Measurements from ENCODE around the gene NAT16. TPM values are rescaled to one million over a fixed set of nuclear protein-coding genes. Genes with fewer than 3 reads are reported as not detected.

NAT16 gene
- total and polyA plus RNA-seq, 2 of the 13 experiments (the other 11 are each of a cell fraction or from before 2014, with no cell fraction given) = 0.04 TPM; not detected in 1

DNA sequence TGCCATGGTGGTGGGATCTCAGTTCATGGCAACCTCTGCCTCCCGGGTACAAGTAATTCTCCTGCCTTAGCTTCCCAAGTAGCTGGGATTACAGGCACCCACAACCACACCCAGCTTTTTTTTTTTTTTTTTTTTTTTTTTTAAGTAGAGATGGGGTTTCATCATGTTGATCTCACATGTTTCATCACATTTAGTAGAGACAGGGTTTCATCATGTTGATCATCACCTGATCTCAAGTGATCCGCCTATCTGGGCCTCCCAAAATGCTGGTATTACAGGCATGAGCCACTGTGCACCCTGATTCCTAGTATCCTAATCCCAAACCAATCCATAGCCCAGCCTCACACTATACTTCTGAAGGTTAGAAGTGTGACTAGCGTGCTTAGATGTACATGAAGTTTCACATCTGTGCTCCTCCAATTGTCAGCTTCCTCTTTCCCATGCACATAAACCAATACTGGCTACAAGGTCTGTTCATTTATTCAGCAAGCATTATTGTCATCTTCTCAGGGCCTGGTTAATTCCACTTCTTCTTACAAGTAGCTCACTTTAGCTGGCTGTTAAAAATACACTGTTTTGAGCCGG lies 6.8 kb upstream of the NAT16 start:
- Histone ChIP-seq H3K9ac (ENCODE audit: insufficient read depth, low read depth, low read length) (no peak overlapping the region), H3K4me2 (ENCODE audit: low read depth, low read length) (no peak overlapping the region), H3K79me2 (ENCODE audit: insufficient read depth, low read length) (no peaks in the 10 kb centered on the region), H3K27ac (ENCODE audit: extremely low read length, insufficient read depth, low read length) (no peak overlapping the region), H3K27me3 (ENCODE audit: control insufficient read depth in 1 of 2, insufficient read depth in 2 of 2, low read length in 2 of 2) (no peaks in the 10 kb centered on the region), H4K20me1 (ENCODE audit: insufficient read depth, low read length) (no peaks in the 10 kb centered on the region), H2AFZ (ENCODE audit: low read length) (no peak overlapping the region), H3K9me3 (ENCODE audit: low read length) (no peaks in the 10 kb centered on the region), H3K36me3 (replicated peaks in 1 of 2; ENCODE audit: control insufficient read depth in 1 of 2, insufficient read depth in 2 of 2, low read length in 2 of 2) (no peaks in the 10 kb centered on the region), H3K4me1 (ENCODE audit: insufficient read depth, low read length) (peaks cover 37% of the 10 kb centered on the region), H3K4me3 (replicated peaks in 1 of 3; ENCODE audit: insufficient read depth in 1 of 3, low read depth in 2 of 3, low read length in 3 of 3) (no peak overlapping the region)
- intact Hi-C loops (cut with micrococcal nuclease; ENCODE audit: unreplicated experiment) (no loop called here), in situ Hi-C loops (cut with HindIII; ENCODE audit: extremely low pct_ligation_motif_present, low pct_unique_long_range_greater_than_20kb) (no loop called here)
- CTCF ChIA-PET (ENCODE audit: low intra/inter-chr PET ratio, low total read pairs) = no interaction called here
- BruUV-seq (replicated peaks) = no TSS peak
- POLR2A ChIA-PET = interaction anchor here (0.7 to 1.2 kb wide), 2 partner anchors 38 to 61 kb away, joined by 3 to 4 read pairs; no protein-coding TSS in a partner anchor
- ATAC-seq (no peak), DNase-seq (ENCODE audit: low spot score) (no peak), FAIRE-seq (no peak)
- TF ChIP-seq ETV5 (CRISPR knock-in tag; IDR thresholded peaks at IDR 0.05; ENCODE audit: borderline replicate concordance) (no peak), HNF4G (IDR thresholded peaks at IDR 0.05; ENCODE audit: borderline replicate concordance, low read depth, low read length) (no peak), HNF4G (CRISPR knock-in tag; IDR thresholded peaks at IDR 0.05; ENCODE audit: borderline replicate concordance, low read depth) (no peak), HOXA7 (CRISPR knock-in tag; IDR thresholded peaks at IDR 0.05) (no peak), FOXJ3 (CRISPR knock-in tag; IDR thresholded peaks at IDR 0.05; ENCODE audit: borderline replicate concordance) (no peak), ARHGAP35 (CRISPR knock-in tag; IDR thresholded peaks at IDR 0.05; ENCODE audit: borderline replicate concordance) (no peak), KDM5B (CRISPR knock-in tag; IDR thresholded peaks at IDR 0.05; ENCODE audit: borderline replicate concordance) (no peak), ZNF256 (CRISPR knock-in tag; conservative IDR thresholded peaks at IDR 0.05) (no peak), ZKSCAN5 (CRISPR knock-in tag; IDR thresholded peaks at IDR 0.05) (no peak), ATM (IDR thresholded peaks at IDR 0.05; ENCODE audit: borderline replicate concordance) (no peak), STAT5B (CRISPR knock-in tag; IDR thresholded peaks at IDR 0.05) (no peak), ZNF614 (CRISPR knock-in tag; IDR thresholded peaks at IDR 0.05; ENCODE audit: borderline replicate concordance) (no peak), ZNF816 (CRISPR knock-in tag; IDR thresholded peaks at IDR 0.05; ENCODE audit: borderline replicate concordance) (no peak), ZNF615 (CRISPR knock-in tag; IDR thresholded peaks at IDR 0.05; ENCODE audit: borderline replicate concordance) (no peak), ZNF205 (CRISPR knock-in tag; IDR thresholded peaks at IDR 0.05) (no peak)
- TF ChIP-seq, protein P1, sequence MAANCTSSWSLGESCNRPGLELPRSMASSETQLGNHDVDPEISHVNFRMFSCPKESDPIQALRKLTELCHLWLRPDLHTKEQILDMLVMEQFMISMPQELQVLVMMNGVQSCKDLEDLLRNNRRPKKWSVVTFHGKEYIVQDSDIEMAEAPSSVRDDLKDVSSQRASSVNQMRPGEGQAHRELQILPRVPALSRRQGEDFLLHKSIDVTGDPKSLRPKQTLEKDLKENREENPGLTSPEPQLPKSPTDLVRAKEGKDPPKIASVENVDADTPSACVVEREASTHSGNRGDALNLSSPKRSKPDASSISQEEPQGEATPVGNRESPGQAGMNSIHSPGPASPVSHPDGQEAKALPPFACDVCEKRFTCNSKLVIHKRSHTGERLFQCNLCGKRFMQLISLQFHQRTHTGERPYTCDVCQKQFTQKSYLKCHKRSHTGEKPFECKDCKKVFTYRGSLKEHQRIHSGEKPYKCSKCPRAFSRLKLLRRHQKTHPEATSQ (CRISPR knock-in tag; IDR thresholded peaks at IDR 0.05; ENCODE audit: borderline replicate concordance) = no peak
- WGBS (ENCODE audit: low lambda C conversion rate) = 73% methylated on average over 4 of the region's 4 CpGs
